Upper lobe of right lung (tissue), 1 donor: Measurements from ENCODE around the gene ALS2. TPM values are rescaled to one million over a fixed set of nuclear protein-coding genes. Genes with fewer than 3 reads are reported as not detected.

Experiments
- ATAC-seq: fragments of 200-7000 bp; cut with Tn5 transposase; one replicate; pipeline ENCODE4 v1.9.1; 2020; ENCODE audit warnings: mild to moderate bottlenecking, moderate library complexity
- DNase-seq: peaks from one replicate; pipeline ENCODE4 v3.0.0-alpha.2; 2020
- H3K27ac ChIP-seq: fragments of 200-600 bp; one replicate; pipeline ENCODE4 v1.8.0; 2022
- H3K27me3 ChIP-seq: fragments of 200-600 bp; one replicate; pipeline ENCODE4 v1.8.0; 2022; ENCODE audit warnings: mild to moderate bottlenecking
- H3K36me3 ChIP-seq: fragments of 200-600 bp; one replicate; pipeline ENCODE4 v1.8.0; 2022
- H3K4me1 ChIP-seq: fragments of 200-600 bp; one replicate; pipeline ENCODE4 v1.8.0; 2022
- H3K4me3 ChIP-seq: fragments of 200-600 bp; one replicate; pipeline ENCODE4 v1.8.0; 2022; ENCODE audit warnings: mild to moderate bottlenecking
- H3K9me3 ChIP-seq: fragments of 200-600 bp; one replicate; pipeline ENCODE4 v1.8.0; 2022
- intact Hi-C: fragments of 100-400 bp; cut with DNase I; formaldehyde crosslinking; loops from one replicate; pipeline ENCODE4 v1.11.0; 2022
- total RNA-seq: library from RNA; stranded (reverse); fragmentation: NEBNext Ultra II Directional; extraction: Animal tissue kit (Norgen Biotek cat#: 25700); gene quantifications from one replicate; pipeline ENCODE4 v1.2.1, GENCODE V29; 2021
- TF ChIP-seq, protein P1 (sequence below): fragments of 200-600 bp; IDR thresholded peaks from one replicate; pipeline ENCODE4 v1.8.0; 2022; ENCODE audit warnings: antibody characterized with exemption
- donor health status: DM: no; HTN: yes; CAD: no; lungs with severe emphysema.

ALS2 gene
- total RNA-seq, 1 donor from 2014 or later: 26.2 TPM

GRCh38 chr2:201701646-201702045 is 79.1 kb downstream of the ALS2 start:
- no peaks in the 10 kb centered on the region for H3K4me1 ChIP-seq
- intact Hi-C loops: no loop called here
- no peak overlapping the region for H3K27ac ChIP-seq
- no peaks in the 10 kb centered on the region for H3K27me3 ChIP-seq
- ATAC-seq (no peak), DNase-seq (no peak)
- TF ChIP-seq, protein P1, sequence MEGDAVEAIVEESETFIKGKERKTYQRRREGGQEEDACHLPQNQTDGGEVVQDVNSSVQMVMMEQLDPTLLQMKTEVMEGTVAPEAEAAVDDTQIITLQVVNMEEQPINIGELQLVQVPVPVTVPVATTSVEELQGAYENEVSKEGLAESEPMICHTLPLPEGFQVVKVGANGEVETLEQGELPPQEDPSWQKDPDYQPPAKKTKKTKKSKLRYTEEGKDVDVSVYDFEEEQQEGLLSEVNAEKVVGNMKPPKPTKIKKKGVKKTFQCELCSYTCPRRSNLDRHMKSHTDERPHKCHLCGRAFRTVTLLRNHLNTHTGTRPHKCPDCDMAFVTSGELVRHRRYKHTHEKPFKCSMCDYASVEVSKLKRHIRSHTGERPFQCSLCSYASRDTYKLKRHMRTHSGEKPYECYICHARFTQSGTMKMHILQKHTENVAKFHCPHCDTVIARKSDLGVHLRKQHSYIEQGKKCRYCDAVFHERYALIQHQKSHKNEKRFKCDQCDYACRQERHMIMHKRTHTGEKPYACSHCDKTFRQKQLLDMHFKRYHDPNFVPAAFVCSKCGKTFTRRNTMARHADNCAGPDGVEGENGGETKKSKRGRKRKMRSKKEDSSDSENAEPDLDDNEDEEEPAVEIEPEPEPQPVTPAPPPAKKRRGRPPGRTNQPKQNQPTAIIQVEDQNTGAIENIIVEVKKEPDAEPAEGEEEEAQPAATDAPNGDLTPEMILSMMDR: no peak
- H3K36me3 ChIP-seq: peaks cover 66% of the 10 kb centered on the region
- no peaks in the 10 kb centered on the region for H3K9me3 ChIP-seq
- no peak overlapping the region for H3K4me3 ChIP-seq

- no peaks in the 10 kb centered on the region for H3K9me3 ChIP-seq
- DNase-seq: no peak
- no peaks in the 10 kb centered on the region for H3K27me3 ChIP-seq
- ATAC-seq: no peak
- TF ChIP-seq, protein P1: no peak
- intact Hi-C loops: no loop called here
- H3K4me3 ChIP-seq: no peak overlapping the region
- H3K36me3 ChIP-seq: peaks cover 44% of the 10 kb centered on the region
- H3K27ac ChIP-seq: no peak overlapping the region
- no peaks in the 10 kb centered on the region for H3K4me1 ChIP-seq
These were observed 81.3 kb downstream of the ALS2 start for GRCh38 chr2:201699416-201699815.

DNA sequence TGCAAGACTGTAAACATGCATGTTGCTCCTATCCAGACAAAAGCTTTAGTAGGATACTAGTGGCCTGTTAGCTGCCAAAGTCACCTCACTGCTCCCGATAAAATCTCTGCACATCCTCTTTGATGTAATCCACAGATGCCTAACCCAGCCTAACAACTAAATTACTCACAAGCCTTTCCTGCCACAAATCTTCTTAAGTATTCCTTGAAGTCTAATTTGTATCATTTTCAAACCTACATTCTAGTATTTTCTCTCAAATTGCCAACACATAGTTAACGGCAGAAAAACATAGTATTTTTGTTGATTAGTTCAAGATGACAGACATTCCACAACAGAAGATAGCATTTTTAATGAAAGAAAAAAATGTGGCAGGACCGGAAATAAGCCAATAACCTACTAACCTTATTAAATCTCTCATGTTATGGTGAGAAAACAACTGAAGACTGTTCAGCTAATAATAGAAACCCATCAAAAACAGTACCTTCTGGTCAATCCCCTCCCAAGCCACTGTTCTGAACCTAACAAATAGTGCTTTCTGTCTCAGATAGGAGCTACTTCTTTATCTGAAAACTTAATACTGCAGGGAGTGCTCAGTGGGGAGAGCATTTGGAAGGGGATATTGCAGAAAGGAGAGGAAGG is 82.0 kb downstream of the ALS2 start, which contains the start of gene MPP4:
TSS of gene MPP4 (minus strand) at position 57 of the 639 bp plus-strand sequence. CDS start 4,690 bp downstream, outside the sequence.
- no peak for DNase-seq
- Histone ChIP-seq H3K27ac (no peak within 1 kb of the TSS), H3K9me3 (no peaks in the 10 kb centered on the region), H3K27me3 (no peaks in the 10 kb centered on the region), H3K4me1 (no peaks in the 10 kb centered on the region), H3K36me3 (peaks cover 37% of the 10 kb centered on the region), H3K4me3 (no peak within 1 kb of the TSS)
- intact Hi-C loops: no loop called here
- TF ChIP-seq, protein P1: no peak
- no peak for ATAC-seq

GRCh38 chr2:201697899-201698298 is 82.8 kb downstream of the ALS2 start:
- no peak for DNase-seq

DNA sequence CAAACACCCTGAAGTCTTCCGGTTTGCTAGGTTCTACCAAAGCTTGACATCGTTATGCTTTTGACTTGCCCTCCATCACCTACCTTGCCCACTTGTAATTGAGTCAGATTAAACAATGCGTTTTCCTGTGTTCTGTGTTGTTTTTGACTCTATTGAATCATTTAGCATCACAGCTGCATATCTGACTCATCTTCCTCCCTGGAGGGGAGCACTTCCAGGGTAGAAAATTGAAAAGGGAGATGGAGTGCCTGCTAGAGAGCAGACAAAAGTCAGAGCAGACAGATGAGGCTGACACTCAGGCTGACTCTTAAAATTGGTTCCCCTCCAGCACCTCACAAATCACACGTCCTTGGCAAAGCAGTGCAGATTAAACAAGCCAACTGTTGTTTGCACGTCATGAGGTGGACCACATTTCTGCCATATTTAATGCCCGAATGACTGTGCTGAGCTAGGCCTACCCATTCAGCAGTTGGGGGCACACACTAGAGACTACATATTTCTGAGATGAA is 84.5 kb downstream of the ALS2 start:
- Histone ChIP-seq H3K36me3 (peaks cover 14% of the 10 kb centered on the region), H3K4me1 (no peaks in the 10 kb centered on the region), H3K27me3 (no peaks in the 10 kb centered on the region), H3K9me3 (no peaks in the 10 kb centered on the region), H3K27ac (no peak overlapping the region), H3K4me3 (no peak overlapping the region)
- TF ChIP-seq, protein P1: no peak
- ATAC-seq (no peak), DNase-seq (no peak)
- intact Hi-C loops: no loop called here

More at GRCh38 chr2:201697899-201698298, 82.8 kb downstream of the ALS2 start:
- no peaks in the 10 kb centered on the region for H3K9me3 ChIP-seq
- no peak for ATAC-seq
- H3K4me1 ChIP-seq: no peaks in the 10 kb centered on the region
- TF ChIP-seq, protein P1: no peak
- H3K27ac ChIP-seq: no peak overlapping the region
- no peak overlapping the region for H3K4me3 ChIP-seq
- no peaks in the 10 kb centered on the region for H3K27me3 ChIP-seq
- peaks cover 29% of the 10 kb centered on the region for H3K36me3 ChIP-seq
- intact Hi-C loops: no loop called here
